Activated CD8-positive, alpha-beta T cell treated with anti-CD3 and anti-CD28 coated beads for 36 hours (primary cell): Measurements from ENCODE around the gene PODXL2. TPM values are rescaled to one million over a fixed set of nuclear protein-coding genes. Genes with fewer than 3 reads are reported as not detected.

Source experiments
- ATAC-seq: fragments of 200-7000 bp; cut with Tn5 transposase; one replicate; pipeline ENCODE4 v1.10.0; 2021; ENCODE audit warnings: mild to moderate bottlenecking, moderate library complexity
- CTCF ChIA-PET: fragments of 350-600 bp; sonication (Branson Sonifier 250); formaldehyde crosslinking; loops from one replicate; lab custom pipeline; 2021; ENCODE audit warnings: antibody characterized with exemption; lab: Charles Lee
- POLR2A ChIA-PET: fragments of 350-600 bp; sonication (Branson Sonifier 250); formaldehyde crosslinking; loops from one replicate; lab custom pipeline; 2021; ENCODE audit warnings: antibody characterized with exemption; lab: Charles Lee
- DNase-seq: peaks from one replicate; pipeline ENCODE4 v3.0.0-alpha.2; 2020
- H3K27ac Mint-ChIP-seq: one replicate; pipeline ENCODE4 v1.8.0; 2021; ENCODE audit warnings: mild to moderate bottlenecking, mixed read lengths
- H3K27me3 Mint-ChIP-seq: one replicate; pipeline ENCODE4 v1.8.0; 2021; ENCODE audit warnings: mixed read lengths
- H3K36me3 Mint-ChIP-seq: one replicate; pipeline ENCODE4 v1.8.0; 2021; ENCODE audit warnings: low read depth, mixed read lengths
- H3K4me1 Mint-ChIP-seq: one replicate; pipeline ENCODE4 v1.8.0; 2021; ENCODE audit warnings: low read depth, mixed read lengths
- H3K4me3 Mint-ChIP-seq: one replicate; pipeline ENCODE4 v1.8.0; 2021; ENCODE audit warnings: mild to moderate bottlenecking, moderate library complexity, mixed read lengths
- H3K9me3 Mint-ChIP-seq: one replicate; pipeline ENCODE4 v1.8.0; 2021; ENCODE audit warnings: mixed read lengths
- CTCF ChIP-seq: fragments of 200-600 bp; IDR thresholded peaks from one replicate; pipeline ENCODE4 v1.8.0; 2022; ENCODE audit warnings: antibody characterized with exemption, mild to moderate bottlenecking
- intact Hi-C: fragments of 100-400 bp; cut with micrococcal nuclease; formaldehyde crosslinking; loops from one replicate; pipeline ENCODE4 v1.10.0; 2022
- total RNA-seq, 2 experiments: library from RNA; stranded (reverse); gene quantifications; one replicate each; pipeline ENCODE4 v1.2.3, GENCODE V29; 2021

The PODXL2 gene
- total RNA-seq, 2 experiments from 2014 or later = 1.1 to 1.3 TPM

- H3K4me1 Mint-ChIP-seq = no peaks in the 10 kb centered on the region
- no peak overlapping the region for H3K27ac Mint-ChIP-seq
- intact Hi-C loops = no loop called here
- no peak for DNase-seq
- ATAC-seq = no peak
- H3K27me3 Mint-ChIP-seq = peaks cover under 1% of the 10 kb centered on the region
- H3K4me3 Mint-ChIP-seq = no peak overlapping the region
- H3K9me3 Mint-ChIP-seq = no peaks in the 10 kb centered on the region
- no peak for TF ChIP-seq CTCF
- ChIA-PET CTCF (interaction anchor here (0.6 kb wide), 1 partner anchor 539 kb away, joined by 3 read pairs; no protein-coding TSS in a partner anchor), POLR2A (no interaction called here)
- H3K36me3 Mint-ChIP-seq = no peaks in the 10 kb centered on the region
These were observed 82.2 kb downstream of the PODXL2 start for GRCh38 chr3:127711021-127711695.

DNA sequence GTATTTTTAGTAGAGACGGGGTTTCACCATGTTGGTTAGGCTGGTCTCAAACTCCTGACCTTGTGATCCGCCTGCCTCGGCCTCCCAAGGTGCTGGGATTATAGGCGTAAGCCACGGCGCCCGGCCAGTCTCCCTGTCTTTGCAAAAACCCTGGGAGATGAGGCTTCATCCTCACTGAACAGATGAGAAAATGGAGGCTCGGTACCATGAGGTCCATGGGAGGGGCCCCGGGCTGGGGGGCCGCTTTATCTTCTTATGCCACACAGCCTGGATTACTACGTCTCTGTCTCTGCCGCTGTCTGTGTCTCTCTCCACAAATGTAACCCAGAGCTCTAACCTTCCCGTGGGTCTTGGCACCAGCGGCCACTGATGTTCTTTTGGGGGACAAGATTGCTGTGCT is 82.9 kb downstream of the PODXL2 start:
- ATAC-seq (no peak), DNase-seq (no peak)
- Mint-ChIP-seq H3K27ac (no peak overlapping the region), H3K4me1 (no peaks in the 10 kb centered on the region), H3K4me3 (no peak overlapping the region), H3K9me3 (no peaks in the 10 kb centered on the region), H3K27me3 (peaks cover 3% of the 10 kb centered on the region), H3K36me3 (no peaks in the 10 kb centered on the region)
- intact Hi-C loops = no loop called here
- ChIA-PET CTCF (interaction anchor here (0.6 kb wide), 1 partner anchor 540 kb away, joined by 3 read pairs; no protein-coding TSS in a partner anchor), POLR2A (no interaction called here)
- no peak for TF ChIP-seq CTCF

DNA sequence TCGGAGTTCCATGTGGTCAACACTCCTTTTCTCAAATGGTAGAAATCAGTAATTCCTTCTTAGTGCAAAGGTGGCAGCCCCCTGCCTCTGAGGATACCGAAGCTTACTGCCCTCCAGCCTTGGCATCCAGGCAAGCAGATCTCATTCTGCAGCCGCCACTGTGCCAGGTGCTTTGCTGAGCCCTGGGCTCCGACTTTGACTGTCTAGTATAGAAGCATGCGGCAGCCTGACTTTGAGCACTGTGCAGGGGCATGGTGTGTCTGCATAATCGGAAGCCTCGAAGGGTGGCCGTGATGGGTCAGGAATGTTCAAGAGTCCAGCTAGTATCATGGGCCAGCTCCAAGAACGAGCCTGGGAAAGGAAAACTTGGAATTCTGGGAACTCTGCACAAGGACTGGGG is 83.5 kb downstream of the PODXL2 start:
- DNase-seq (no peak), ATAC-seq (no peak)
- POLR2A ChIA-PET = no interaction called here
- CTCF ChIA-PET = interaction anchor here (1.0 kb wide), 1 partner anchor 17 kb away, joined by 3 read pairs; no protein-coding TSS in a partner anchor
- no peaks in the 10 kb centered on the region for H3K36me3 Mint-ChIP-seq
- no peak for TF ChIP-seq CTCF
- no peak overlapping the region for H3K4me3 Mint-ChIP-seq
- intact Hi-C loops = no loop called here
- no peaks in the 10 kb centered on the region for H3K4me1 Mint-ChIP-seq
- H3K27me3 Mint-ChIP-seq = peaks cover 3% of the 10 kb centered on the region
- no peaks in the 10 kb centered on the region for H3K9me3 Mint-ChIP-seq
- no peak overlapping the region for H3K27ac Mint-ChIP-seq

DNA sequence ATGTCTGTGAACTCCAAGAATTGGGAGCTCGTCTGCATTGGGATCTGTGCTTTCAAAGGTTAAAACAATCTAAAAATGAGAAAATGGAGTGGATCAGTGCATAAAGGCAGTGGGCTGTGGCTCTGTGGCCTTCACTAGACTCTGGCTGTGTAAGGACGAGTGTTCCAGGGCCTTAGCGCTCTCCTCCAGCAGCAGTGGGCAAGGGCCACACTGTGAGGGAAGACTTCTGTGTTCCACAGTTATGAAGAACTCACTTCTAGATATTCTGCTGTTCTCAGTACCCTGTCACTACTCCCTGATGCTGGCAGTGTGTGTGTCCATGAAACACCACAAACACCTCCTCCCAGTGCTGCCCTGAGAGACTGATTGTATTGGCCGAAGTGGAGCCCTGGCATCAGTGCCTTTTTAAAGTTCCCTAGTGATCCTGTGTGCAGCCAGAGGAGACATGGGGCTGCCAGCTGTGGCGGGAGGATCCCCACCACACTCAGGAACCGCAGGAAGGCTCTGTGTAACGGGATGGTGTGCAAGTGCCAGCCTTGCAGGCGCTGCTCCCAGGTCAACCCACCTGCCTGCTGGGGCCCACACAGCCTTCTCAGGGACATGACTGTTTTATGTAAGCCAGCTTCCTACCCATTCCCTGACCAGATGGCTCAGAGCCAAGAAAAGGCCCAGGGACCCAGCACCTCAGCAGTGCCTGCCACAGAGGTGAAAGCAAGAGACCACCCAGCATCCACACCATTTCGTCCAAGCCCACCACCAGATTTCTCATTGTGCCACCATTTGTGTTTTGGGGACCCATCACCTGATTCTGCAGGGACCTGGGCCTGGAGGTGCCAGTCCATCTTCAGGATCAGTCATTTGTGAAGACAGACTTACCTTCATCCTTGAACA is 84.1 kb downstream of the PODXL2 start:
- Mint-ChIP-seq H3K27me3 (peaks cover 3% of the 10 kb centered on the region), H3K27ac (no peak overlapping the region), H3K36me3 (no peaks in the 10 kb centered on the region), H3K4me1 (no peaks in the 10 kb centered on the region), H3K4me3 (no peak overlapping the region), H3K9me3 (no peaks in the 10 kb centered on the region)
- no peak for TF ChIP-seq CTCF
- intact Hi-C loops = no loop called here
- no peak for DNase-seq
- CTCF ChIA-PET = interaction anchor here (1.0 kb wide), 1 partner anchor 18 kb away, joined by 3 read pairs; no protein-coding TSS in a partner anchor
- POLR2A ChIA-PET = no interaction called here
- no peak for ATAC-seq
